Hepatocyte (in vitro differentiated cells): ENCODE results near the gene ZNF888.

Source experiments
- EZH2phosphoT487 ChIP-seq: fragments of 200-600 bp; sonication (generic); IDR thresholded peaks from one replicate; pipeline ENCODE4 v1.6.1; 2018; ENCODE audit warnings: antibody characterized with exemption, mild to moderate bottlenecking, low read depth, moderate library complexity; ENCODE audit not compliant: unreplicated experiment, severe bottlenecking
- TF ChIP-seq, protein P1 (sequence below): fragments of 200-600 bp; sonication (generic); IDR thresholded peaks from 2 replicates; pipeline ENCODE4 v1.5.1; 2016; ENCODE audit warnings: antibody characterized with exemption, mild to moderate bottlenecking; ENCODE audit not compliant: poor library complexity

- TF ChIP-seq, protein P1, sequence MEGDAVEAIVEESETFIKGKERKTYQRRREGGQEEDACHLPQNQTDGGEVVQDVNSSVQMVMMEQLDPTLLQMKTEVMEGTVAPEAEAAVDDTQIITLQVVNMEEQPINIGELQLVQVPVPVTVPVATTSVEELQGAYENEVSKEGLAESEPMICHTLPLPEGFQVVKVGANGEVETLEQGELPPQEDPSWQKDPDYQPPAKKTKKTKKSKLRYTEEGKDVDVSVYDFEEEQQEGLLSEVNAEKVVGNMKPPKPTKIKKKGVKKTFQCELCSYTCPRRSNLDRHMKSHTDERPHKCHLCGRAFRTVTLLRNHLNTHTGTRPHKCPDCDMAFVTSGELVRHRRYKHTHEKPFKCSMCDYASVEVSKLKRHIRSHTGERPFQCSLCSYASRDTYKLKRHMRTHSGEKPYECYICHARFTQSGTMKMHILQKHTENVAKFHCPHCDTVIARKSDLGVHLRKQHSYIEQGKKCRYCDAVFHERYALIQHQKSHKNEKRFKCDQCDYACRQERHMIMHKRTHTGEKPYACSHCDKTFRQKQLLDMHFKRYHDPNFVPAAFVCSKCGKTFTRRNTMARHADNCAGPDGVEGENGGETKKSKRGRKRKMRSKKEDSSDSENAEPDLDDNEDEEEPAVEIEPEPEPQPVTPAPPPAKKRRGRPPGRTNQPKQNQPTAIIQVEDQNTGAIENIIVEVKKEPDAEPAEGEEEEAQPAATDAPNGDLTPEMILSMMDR, result no peak
- TF ChIP-seq EZH2phosphoT487, result no peak
These were observed 13.1 kb upstream of the ZNF888 start for GRCh38 chr19:52936151-52936953.
